ENCODE results near the gene IDH3G. TPM values are rescaled to one million over a fixed set of nuclear protein-coding genes. Genes with fewer than 3 reads are reported as not detected.

IDH3G gene
- total RNA-seq, 1 donor from 2014 or later = 49.5 TPM

DNA sequence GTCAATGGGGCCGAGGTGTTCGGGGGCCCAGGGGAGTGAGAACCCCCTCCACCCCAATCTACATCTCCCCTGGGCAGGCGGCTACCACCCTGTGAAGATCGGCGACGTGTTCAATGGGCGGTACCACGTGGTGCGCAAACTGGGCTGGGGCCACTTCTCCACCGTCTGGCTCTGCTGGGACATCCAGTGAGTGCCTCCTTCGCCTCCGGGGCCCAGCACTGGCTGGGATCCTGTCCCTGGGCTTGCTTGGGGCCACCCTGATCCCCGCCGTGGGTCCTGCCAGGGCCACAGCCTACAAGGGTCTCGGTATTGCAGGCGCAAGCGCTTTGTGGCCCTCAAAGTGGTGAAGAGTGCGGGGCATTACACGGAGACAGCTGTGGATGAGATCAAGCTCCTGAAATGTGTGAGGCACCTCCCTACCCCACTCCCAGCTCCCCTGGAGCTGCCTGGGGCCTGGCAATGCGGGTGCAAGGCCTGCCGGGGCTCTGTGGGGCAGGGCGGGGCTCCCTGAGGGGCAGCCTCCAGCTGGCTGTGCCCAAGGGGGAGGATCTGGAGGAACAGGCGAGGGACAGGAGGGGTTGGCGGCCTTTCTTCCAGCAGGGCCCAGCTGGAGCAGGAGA is 12.6 kb downstream of the IDH3G start:
- Mint-ChIP-seq H3K27me3 (no peaks in the 10 kb centered on the region), H3K36me3 (ENCODE audit: insufficient read depth) (peaks cover 2% of the 10 kb centered on the region), H3K9me3 (ENCODE audit: low read depth) (no peaks in the 10 kb centered on the region), H3K27ac (no peak overlapping the region), H3K4me1 (ENCODE audit: low read depth) (no peaks in the 10 kb centered on the region), H3K4me3 (ENCODE audit: low read depth) (no peak overlapping the region)
- no peak for DNase-seq (ENCODE audit: low spot score, unreplicated experiment)
- TF ChIP-seq CTCF (IDR thresholded peaks at IDR 0.05; ENCODE audit: unreplicated experiment) = no peak

GRCh38 chrX:153780678-153781427 is 13.3 kb downstream of the IDH3G start, which contains the start of gene SRPK3:
SRPK3 (plus strand) TSS chrX:153781041; CDS start chrX:153781087, 46 bp downstream.
- H3K27ac Mint-ChIP-seq = no peak within 1 kb of the TSS
- H3K27me3 Mint-ChIP-seq = no peaks in the 10 kb centered on the region
- peaks cover 1% of the 10 kb centered on the region for H3K36me3 Mint-ChIP-seq (ENCODE audit: insufficient read depth)
- H3K9me3 Mint-ChIP-seq (ENCODE audit: low read depth) = no peaks in the 10 kb centered on the region
- no peak for TF ChIP-seq CTCF (IDR thresholded peaks at IDR 0.05; ENCODE audit: unreplicated experiment)
- no peak for DNase-seq (ENCODE audit: low spot score, unreplicated experiment)
- no peak within 1 kb of the TSS for H3K4me3 Mint-ChIP-seq (ENCODE audit: low read depth)
- no peaks in the 10 kb centered on the region for H3K4me1 Mint-ChIP-seq (ENCODE audit: low read depth)

GRCh38 chrX:153779891-153780677 is 14.1 kb downstream of the IDH3G start:
- no peak for DNase-seq (ENCODE audit: low spot score, unreplicated experiment)
- Mint-ChIP-seq H3K4me3 (ENCODE audit: low read depth) (no peak overlapping the region), H3K27me3 (no peaks in the 10 kb centered on the region), H3K36me3 (ENCODE audit: insufficient read depth) (no peaks in the 10 kb centered on the region), H3K4me1 (ENCODE audit: low read depth) (no peaks in the 10 kb centered on the region), H3K9me3 (ENCODE audit: low read depth) (no peaks in the 10 kb centered on the region), H3K27ac (no peak overlapping the region)
- TF ChIP-seq CTCF (IDR thresholded peaks at IDR 0.05; ENCODE audit: unreplicated experiment) = no peak

- Mint-ChIP-seq H3K4me3 (ENCODE audit: low read depth) (no peak overlapping the region), H3K36me3 (ENCODE audit: insufficient read depth) (no peaks in the 10 kb centered on the region), H3K27ac (no peak overlapping the region), H3K27me3 (no peaks in the 10 kb centered on the region), H3K9me3 (ENCODE audit: low read depth) (no peaks in the 10 kb centered on the region), H3K4me1 (ENCODE audit: low read depth) (no peaks in the 10 kb centered on the region)
- DNase-seq (ENCODE audit: low spot score, unreplicated experiment) = no peak
- TF ChIP-seq CTCF (IDR thresholded peaks at IDR 0.05; ENCODE audit: unreplicated experiment) = peak; percentile 8
These were observed 15.5 kb downstream of the IDH3G start for GRCh38 chrX:153778684-153779101.

GRCh38 chrX:153778181-153778580 is 16.0 kb downstream of the IDH3G start:
- H3K9me3 Mint-ChIP-seq (ENCODE audit: low read depth) = no peaks in the 10 kb centered on the region
- no peak overlapping the region for H3K4me3 Mint-ChIP-seq (ENCODE audit: low read depth)
- no peaks in the 10 kb centered on the region for H3K36me3 Mint-ChIP-seq (ENCODE audit: insufficient read depth)
- no peaks in the 10 kb centered on the region for H3K27me3 Mint-ChIP-seq
- DNase-seq (ENCODE audit: low spot score, unreplicated experiment) = no peak
- H3K27ac Mint-ChIP-seq = no peak overlapping the region
- TF ChIP-seq CTCF (IDR thresholded peaks at IDR 0.05; ENCODE audit: unreplicated experiment) = no peak
- H3K4me1 Mint-ChIP-seq (ENCODE audit: low read depth) = no peaks in the 10 kb centered on the region

Measured in progenitor cell of endocrine pancreas (in vitro differentiated cells).